Forelimb muscle (tissue), 1 donor: ENCODE measurements around the gene OR2B2. TPM values are rescaled to one million over a fixed set of nuclear protein-coding genes. Genes with fewer than 3 reads are reported as not detected.
"Not testable (repeated sequence)": the region's sequence is repeated elsewhere in the genome, so short reads cannot be mapped to it uniquely, and the experiment has no call there.

Experiments used
- DNase-seq: peaks from one replicate; pipeline ENCODE4 v3.0.0-alpha.2; 2013; ENCODE audit warnings: low read depth
- polyA plus RNA-seq: library from polyadenylated mRNA; unstranded; fragments of 120-200 nt; gene quantifications from one replicate; pipeline ENCODE4 v1.2.1, GENCODE V29; 2013; ENCODE audit not compliant: insufficient read length

OR2B2 gene
- not detected for polyA plus RNA-seq

- no peak for DNase-seq
Observed at GRCh38 chr6:27911956-27912446, at the start of gene OR2B2. Gene OR2B2 (minus strand): TSS chr6:27912396. CDS start chr6:27912319, 77 bp downstream.

GRCh38 chr6:27957516-27957915 lies 45.3 kb upstream of the OR2B2 start:
- no peak for DNase-seq

GRCh38 chr6:27956941-27957340 lies 44.7 kb upstream of the OR2B2 start, which contains the start of gene OR2B6:
Gene OR2B6 (plus strand): TSS chr6:27957241. CDS start chr6:27957241, 0 bp downstream.
- DNase-seq = no peak

GRCh38 chr6:27951040-27951439 lies 38.8 kb upstream of the OR2B2 start:
- no peak for DNase-seq

- DNase-seq = no peak
Observed at GRCh38 chr6:27948237-27948636, 36.0 kb upstream of the OR2B2 start.

- not testable (repeated sequence) for DNase-seq
Observed at GRCh38 chr6:27943072-27943471, 30.9 kb upstream of the OR2B2 start.

GRCh38 chr6:27940766-27941165 lies 28.6 kb upstream of the OR2B2 start:
- DNase-seq = no peak

- no peak for DNase-seq
Observed at GRCh38 chr6:27931209-27931608, 19.0 kb upstream of the OR2B2 start.

- DNase-seq = not testable (repeated sequence)
Observed at GRCh38 chr6:27929930-27930329, 17.7 kb upstream of the OR2B2 start.

- not testable (repeated sequence) for DNase-seq
Observed at GRCh38 chr6:27928041-27928440, 15.8 kb upstream of the OR2B2 start.

GRCh38 chr6:27924179-27924578 lies 12.0 kb upstream of the OR2B2 start:
- no peak for DNase-seq

- no peak for DNase-seq
Observed at GRCh38 chr6:27922949-27923348, 10.8 kb upstream of the OR2B2 start.

GRCh38 chr6:27908017-27908416 lies 4.2 kb downstream of the OR2B2 start:
- DNase-seq = no peak

- peak; percentile 92 for DNase-seq
Observed at GRCh38 chr6:27902335-27903314, 9.6 kb downstream of the OR2B2 start.

- DNase-seq = no peak
Observed at GRCh38 chr6:27901801-27902200, 10.4 kb downstream of the OR2B2 start.

GRCh38 chr6:27900197-27900596 lies 12.0 kb downstream of the OR2B2 start:
- DNase-seq = not testable (repeated sequence)

- no peak for DNase-seq
Observed at GRCh38 chr6:27899543-27899942, 12.7 kb downstream of the OR2B2 start.

GRCh38 chr6:27897580-27898206 lies 14.5 kb downstream of the OR2B2 start:
- no peak for DNase-seq

GRCh38 chr6:27896398-27896796 lies 15.8 kb downstream of the OR2B2 start:
- DNase-seq = no peak

- no peak for DNase-seq
Observed at GRCh38 chr6:27894839-27895762, 17.1 kb downstream of the OR2B2 start.
